NB4 (cell line): Measurements from ENCODE around the gene CXCR6.

ENCODE experiments used
- POLR2A ChIP-seq: IDR thresholded peaks from 2 replicates; pipeline ENCODE4 v1.6.1; 2011; ENCODE audit warnings: mild to moderate bottlenecking; ENCODE audit not compliant: insufficient read length; ENCODE audit errors: extremely low read depth
- TF ChIP-seq, protein P1 (sequence below): IDR thresholded peaks from one replicate; pipeline ENCODE4 v1.5.1; 2012; ENCODE audit warnings: low read depth, low read length
- TF ChIP-seq, protein P2 (sequence below): IDR thresholded peaks from 2 replicates; pipeline ENCODE4 v1.6.1; 2011; ENCODE audit warnings: low read depth, low read length

DNA sequence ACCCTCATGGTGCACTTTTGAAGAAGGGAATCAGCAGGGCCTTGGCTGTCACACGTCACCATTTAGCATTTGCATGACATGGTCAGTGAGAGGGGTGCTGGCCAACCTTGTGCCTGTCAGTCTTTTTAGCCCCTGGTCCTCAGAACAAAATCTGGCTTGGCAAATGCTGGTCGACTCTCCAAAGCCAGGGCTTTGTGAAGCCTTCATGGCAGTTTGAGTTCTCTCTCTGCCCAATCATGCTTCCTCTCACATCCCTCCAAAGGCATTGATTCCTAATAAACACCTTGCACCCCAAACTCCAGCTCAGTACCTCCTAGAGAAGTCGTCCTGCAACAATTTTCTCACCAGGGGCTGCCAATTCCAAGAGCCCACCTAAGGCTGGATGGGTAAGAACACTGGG, 37.5 kb upstream of the CXCR6 start:
- no peak for TF ChIP-seq POLR2A
- TF ChIP-seq, protein P1, sequence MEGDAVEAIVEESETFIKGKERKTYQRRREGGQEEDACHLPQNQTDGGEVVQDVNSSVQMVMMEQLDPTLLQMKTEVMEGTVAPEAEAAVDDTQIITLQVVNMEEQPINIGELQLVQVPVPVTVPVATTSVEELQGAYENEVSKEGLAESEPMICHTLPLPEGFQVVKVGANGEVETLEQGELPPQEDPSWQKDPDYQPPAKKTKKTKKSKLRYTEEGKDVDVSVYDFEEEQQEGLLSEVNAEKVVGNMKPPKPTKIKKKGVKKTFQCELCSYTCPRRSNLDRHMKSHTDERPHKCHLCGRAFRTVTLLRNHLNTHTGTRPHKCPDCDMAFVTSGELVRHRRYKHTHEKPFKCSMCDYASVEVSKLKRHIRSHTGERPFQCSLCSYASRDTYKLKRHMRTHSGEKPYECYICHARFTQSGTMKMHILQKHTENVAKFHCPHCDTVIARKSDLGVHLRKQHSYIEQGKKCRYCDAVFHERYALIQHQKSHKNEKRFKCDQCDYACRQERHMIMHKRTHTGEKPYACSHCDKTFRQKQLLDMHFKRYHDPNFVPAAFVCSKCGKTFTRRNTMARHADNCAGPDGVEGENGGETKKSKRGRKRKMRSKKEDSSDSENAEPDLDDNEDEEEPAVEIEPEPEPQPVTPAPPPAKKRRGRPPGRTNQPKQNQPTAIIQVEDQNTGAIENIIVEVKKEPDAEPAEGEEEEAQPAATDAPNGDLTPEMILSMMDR = no peak
- TF ChIP-seq, protein P2, sequence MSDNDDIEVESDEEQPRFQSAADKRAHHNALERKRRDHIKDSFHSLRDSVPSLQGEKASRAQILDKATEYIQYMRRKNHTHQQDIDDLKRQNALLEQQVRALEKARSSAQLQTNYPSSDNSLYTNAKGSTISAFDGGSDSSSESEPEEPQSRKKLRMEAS = no peak
